Measurements from ENCODE around the gene TLN1.

TLN1 gene, protein sequence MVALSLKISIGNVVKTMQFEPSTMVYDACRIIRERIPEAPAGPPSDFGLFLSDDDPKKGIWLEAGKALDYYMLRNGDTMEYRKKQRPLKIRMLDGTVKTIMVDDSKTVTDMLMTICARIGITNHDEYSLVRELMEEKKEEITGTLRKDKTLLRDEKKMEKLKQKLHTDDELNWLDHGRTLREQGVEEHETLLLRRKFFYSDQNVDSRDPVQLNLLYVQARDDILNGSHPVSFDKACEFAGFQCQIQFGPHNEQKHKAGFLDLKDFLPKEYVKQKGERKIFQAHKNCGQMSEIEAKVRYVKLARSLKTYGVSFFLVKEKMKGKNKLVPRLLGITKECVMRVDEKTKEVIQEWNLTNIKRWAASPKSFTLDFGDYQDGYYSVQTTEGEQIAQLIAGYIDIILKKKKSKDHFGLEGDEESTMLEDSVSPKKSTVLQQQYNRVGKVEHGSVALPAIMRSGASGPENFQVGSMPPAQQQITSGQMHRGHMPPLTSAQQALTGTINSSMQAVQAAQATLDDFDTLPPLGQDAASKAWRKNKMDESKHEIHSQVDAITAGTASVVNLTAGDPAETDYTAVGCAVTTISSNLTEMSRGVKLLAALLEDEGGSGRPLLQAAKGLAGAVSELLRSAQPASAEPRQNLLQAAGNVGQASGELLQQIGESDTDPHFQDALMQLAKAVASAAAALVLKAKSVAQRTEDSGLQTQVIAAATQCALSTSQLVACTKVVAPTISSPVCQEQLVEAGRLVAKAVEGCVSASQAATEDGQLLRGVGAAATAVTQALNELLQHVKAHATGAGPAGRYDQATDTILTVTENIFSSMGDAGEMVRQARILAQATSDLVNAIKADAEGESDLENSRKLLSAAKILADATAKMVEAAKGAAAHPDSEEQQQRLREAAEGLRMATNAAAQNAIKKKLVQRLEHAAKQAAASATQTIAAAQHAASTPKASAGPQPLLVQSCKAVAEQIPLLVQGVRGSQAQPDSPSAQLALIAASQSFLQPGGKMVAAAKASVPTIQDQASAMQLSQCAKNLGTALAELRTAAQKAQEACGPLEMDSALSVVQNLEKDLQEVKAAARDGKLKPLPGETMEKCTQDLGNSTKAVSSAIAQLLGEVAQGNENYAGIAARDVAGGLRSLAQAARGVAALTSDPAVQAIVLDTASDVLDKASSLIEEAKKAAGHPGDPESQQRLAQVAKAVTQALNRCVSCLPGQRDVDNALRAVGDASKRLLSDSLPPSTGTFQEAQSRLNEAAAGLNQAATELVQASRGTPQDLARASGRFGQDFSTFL (N-terminal part only)

GRCh38 chr9:35732185-35732799, at the start of gene TLN1, which contains the start of gene CREB3:
Gene TLN1, minus strand, starts transcription at chr9:35732195. Its CDS starts 6,501 bp downstream, at chr9:35725694.
Gene CREB3, plus strand, starts transcription at chr9:35732666. Its CDS starts 107 bp downstream, at chr9:35732773.
- DNase-seq, result peak; percentile 100

DNA sequence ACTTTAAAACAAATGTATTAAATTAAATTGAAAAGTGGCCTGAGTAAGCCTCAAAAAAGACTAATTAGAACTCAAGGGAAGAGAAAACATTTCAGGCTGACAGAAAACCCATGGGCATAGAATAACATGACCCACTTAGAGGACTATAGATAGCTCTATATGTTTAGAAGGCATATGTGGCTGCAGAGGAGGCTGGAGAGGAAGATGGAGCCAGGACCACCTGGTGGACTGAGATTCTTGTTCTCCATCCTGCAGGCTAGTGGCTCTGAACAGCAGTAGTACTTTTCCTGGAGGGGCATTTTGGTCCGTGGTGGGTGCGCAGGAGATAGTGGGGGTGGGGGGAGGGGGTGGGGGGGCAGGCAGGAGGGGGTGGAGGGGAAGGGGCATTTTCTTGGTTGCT, 49.1 kb upstream of the TLN1 start:
- no peak for DNase-seq

DNA sequence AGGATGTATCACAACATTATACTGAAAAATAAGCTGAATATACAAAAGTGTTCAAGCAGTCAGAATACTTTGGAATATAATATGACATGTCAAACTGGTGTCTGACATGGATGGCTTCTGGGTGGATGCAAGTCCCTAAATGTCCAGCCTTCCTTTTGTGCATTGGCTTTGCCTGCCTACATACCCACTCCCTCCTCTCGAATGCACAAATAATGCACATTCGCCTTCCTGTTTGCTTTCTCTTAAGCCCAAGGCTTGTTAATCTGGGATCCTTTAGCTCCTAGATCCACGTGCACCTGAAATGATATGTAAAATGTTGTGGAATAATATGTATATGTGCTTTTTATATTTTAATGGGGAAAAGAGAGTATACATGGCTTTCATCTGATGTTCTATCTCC, 46.5 kb upstream of the TLN1 start:
- no peak for DNase-seq

DNA sequence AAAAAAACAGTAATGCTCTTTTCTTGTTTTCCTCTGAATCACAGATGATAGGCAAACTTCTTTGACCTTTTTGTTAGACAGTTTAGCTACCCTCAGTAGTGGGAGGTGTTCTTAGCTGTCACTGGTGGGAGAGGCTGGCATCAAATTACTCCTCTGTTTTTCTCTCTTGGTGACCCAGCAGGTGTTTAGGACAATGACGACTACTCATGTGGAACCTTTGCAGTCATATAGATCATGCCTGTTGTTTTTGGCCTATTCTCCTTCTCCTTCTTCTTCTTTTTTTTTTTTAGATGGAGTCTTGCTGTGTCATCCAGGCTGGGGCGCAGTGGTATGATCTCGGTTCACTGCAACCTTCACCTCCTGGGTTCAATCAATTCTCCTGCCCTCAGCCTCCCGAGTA, 44.0 kb upstream of the TLN1 start:
- DNase-seq, result no peak

DNA sequence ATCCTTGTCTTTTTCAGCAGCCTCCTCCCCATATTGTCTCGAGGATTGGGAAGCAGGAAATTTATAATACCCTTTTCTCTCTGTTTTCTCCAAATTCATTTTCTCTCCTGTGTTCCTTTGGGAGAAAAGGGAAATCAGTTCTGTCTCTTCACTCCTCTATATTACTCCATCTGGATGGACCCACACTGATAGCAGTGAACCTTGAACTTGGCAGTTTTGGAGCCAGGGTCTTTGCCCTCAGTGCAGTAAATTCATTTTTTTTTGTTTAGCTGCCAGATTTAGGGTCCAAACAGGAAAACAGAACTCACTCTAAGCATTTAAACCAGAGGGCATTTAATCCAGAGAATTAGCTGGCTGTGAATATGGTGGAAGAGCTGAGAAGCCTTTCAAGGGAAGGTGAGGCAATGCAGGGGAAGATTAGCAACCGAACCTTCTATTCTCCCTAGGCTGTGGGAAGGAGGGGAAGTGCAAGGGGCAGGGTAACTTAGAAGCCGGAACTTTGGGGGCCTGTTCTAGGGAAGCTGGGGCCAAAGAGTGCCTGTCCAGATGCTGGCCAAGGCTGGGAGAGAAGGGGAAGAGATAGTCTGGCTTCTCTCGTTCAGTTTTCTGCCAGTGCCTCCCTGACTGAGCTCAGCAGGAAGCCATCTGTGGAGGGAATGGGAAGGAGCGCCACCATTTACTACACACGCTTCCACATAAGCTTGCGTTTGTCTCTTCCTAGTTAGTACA, 43.1 kb upstream of the TLN1 start:
- no peak for DNase-seq

GRCh38 chr9:35771943-35772342, 39.9 kb upstream of the TLN1 start:
- DNase-seq, result no peak

DNA sequence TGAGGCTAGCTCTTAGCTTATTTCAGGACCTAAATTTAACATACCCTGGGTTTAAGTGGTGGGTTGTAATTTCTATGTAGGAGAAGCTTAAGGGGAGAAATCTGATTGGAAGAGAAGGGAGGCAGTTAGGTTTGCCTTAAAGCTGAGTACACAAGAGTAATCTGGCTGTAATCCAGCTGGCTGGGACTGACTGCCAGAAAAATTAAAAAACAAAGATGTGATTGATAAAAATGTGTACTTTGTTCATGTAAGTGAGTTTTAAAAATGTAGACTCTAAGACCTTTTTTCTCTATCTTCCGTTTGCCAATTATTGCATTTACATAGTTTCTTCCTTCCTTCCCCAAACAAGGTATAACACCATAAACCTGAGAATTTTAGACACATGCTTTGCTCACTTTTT, 39.5 kb upstream of the TLN1 start:
- DNase-seq, result no peak

DNA sequence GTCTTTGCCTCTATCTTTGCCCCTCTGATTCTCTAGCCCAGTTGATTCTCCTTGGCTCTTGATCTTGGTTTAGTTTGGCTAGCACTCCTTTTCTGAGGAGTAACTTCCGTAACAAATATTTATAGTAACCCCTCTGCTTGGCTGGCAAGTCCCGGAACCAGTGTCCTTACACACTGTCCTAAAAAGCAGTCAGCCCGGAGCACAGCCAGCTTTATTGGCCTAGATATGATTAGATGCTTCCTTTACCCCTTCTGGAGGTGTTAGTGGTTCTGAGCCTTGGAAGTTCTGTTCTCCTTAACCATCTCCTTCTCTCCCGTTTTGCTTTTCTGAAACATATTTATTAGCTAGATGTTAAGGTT, 39.1 kb upstream of the TLN1 start:
- DNase-seq, result no peak

GRCh38 chr9:35769763-35770162, 37.8 kb upstream of the TLN1 start:
- DNase-seq, result no peak

- no peak for DNase-seq
These were observed 35.5 kb upstream of the TLN1 start for GRCh38 chr9:35767458-35767857.

- DNase-seq, result no peak
These were observed 35.0 kb upstream of the TLN1 start for GRCh38 chr9:35766997-35767396.

DNA sequence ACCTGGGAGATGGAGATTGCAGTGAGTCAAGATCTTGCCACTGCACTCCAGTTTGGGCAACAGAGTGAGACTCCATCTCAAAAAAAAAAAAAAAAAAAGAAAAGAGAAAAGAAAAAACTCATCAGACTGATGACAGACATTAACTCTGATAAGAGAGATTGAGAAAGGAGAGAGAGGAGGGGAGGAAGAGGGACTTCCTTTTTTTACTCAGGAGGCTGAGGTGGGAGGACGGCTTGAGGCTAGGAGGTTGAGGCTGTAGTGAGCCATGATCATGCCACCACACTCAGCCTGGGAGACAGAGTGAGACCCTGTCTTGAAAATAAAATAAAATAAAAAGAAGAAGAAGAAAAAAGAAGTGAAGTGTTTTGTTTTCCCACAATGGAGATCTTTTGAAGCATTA, 31.8 kb upstream of the TLN1 start:
- DNase-seq, result no peak

GRCh38 chr9:35763181-35763580, 31.2 kb upstream of the TLN1 start:
- no peak for DNase-seq

GRCh38 chr9:35760651-35761050, 28.7 kb upstream of the TLN1 start:
- no peak for DNase-seq

- DNase-seq, result no peak
These were observed 27.8 kb upstream of the TLN1 start for GRCh38 chr9:35759795-35760194.

- no peak for DNase-seq
These were observed 26.6 kb upstream of the TLN1 start for GRCh38 chr9:35758475-35759050.

GRCh38 chr9:35757892-35758275, 25.9 kb upstream of the TLN1 start:
- no peak for DNase-seq

- peak; percentile 31 for DNase-seq
These were observed 25.4 kb upstream of the TLN1 start for GRCh38 chr9:35757226-35757891.

- DNase-seq, result peak; percentile 55
These were observed 24.6 kb upstream of the TLN1 start for GRCh38 chr9:35756275-35757225.

- no peak for DNase-seq
These were observed 23.1 kb upstream of the TLN1 start for GRCh38 chr9:35755071-35755470.

Measured in EL (cell line).